Natural killer cell (primary cell): ENCODE data around the gene ZDHHC1. TPM values are rescaled to one million over a fixed set of nuclear protein-coding genes. Genes with fewer than 3 reads are reported as not detected.

Experiments used
- ATAC-seq, 3 donors: fragments of 150-1000 bp in 2 of 3; fragments of 200-7000 bp in 1 of 3; cut with Tn5 transposase; 1 replicate in 1 of 3; 2 replicates in 2 of 3; pipeline ENCODE4 v1.10.0; 2021; ENCODE audit warnings: mild to moderate bottlenecking in 2 of 3, moderate library complexity in 2 of 3
- DNase-seq, 2 donors: peaks; one replicate each; pipeline versions ENCODE4 v3.0.0 to v3.0.0-alpha.2; 2013 to 2021; ENCODE audit warnings: mixed read lengths in 1 of 2
- H3K27ac ChIP-seq: one replicate; pipeline ENCODE4 v1.5.1; 2013; ENCODE audit warnings: mild to moderate bottlenecking, low read length
- H3K27me3 ChIP-seq: one replicate; pipeline ENCODE4 v1.6.1; 2013; ENCODE audit warnings: low read length; ENCODE audit not compliant: control insufficient read depth, insufficient read depth
- H3K36me3 ChIP-seq: one replicate; pipeline ENCODE4 v1.6.1; 2013; ENCODE audit warnings: low read length; ENCODE audit not compliant: control insufficient read depth, insufficient read depth
- H3K4me1 ChIP-seq: one replicate; pipeline ENCODE4 v1.6.1; 2013; ENCODE audit warnings: low read length; ENCODE audit not compliant: control insufficient read depth, insufficient read depth
- H3K4me3 ChIP-seq: one replicate; pipeline ENCODE4 v1.5.1; 2013; ENCODE audit warnings: low read length
- H3K9me3 ChIP-seq: one replicate; pipeline ENCODE4 v1.6.1; 2013; ENCODE audit warnings: low read length; ENCODE audit not compliant: control insufficient read depth, insufficient read depth
- H3K27ac Mint-ChIP-seq, 2 donors: one replicate each; pipeline ENCODE4 v1.8.0; 2022; ENCODE audit warnings: mild to moderate bottlenecking in 2 of 2, mixed read lengths in 2 of 2, moderate library complexity in 1 of 2
- H3K27me3 Mint-ChIP-seq, 2 donors: one replicate each; pipeline ENCODE4 v1.8.0; 2022; ENCODE audit warnings: low read depth in 2 of 2, mixed read lengths in 2 of 2
- H3K36me3 Mint-ChIP-seq: one replicate; pipeline ENCODE4 v1.8.0; 2022; ENCODE audit warnings: mixed read lengths
- H3K4me1 Mint-ChIP-seq, 2 donors: one replicate each; pipeline ENCODE4 v1.8.0; 2022; ENCODE audit warnings: mixed read lengths in 2 of 2
- H3K4me3 Mint-ChIP-seq: one replicate; pipeline ENCODE4 v1.8.0; 2022; ENCODE audit warnings: mild to moderate bottlenecking, moderate library complexity, mixed read lengths
- H3K9me3 Mint-ChIP-seq, 2 donors: one replicate each; pipeline ENCODE4 v1.8.0; 2022; ENCODE audit warnings: mixed read lengths in 2 of 2
- CTCF ChIP-seq: fragments of 200-600 bp; IDR thresholded peaks from one replicate; pipeline ENCODE4 v1.8.0; 2022; ENCODE audit warnings: antibody characterized with exemption
- WGBS: methylation state at CpG from one replicate; pipeline ENCODE4 v1.1.7; 2013; ENCODE audit warnings: missing lambda C conversion rate; ENCODE audit not compliant: insufficient coverage; 5-methylcytosine and 5-hydroxymethylcytosine counted together
- intact Hi-C: fragments of 100-400 bp; cut with micrococcal nuclease; formaldehyde crosslinking; loops from one replicate; pipeline ENCODE4 v1.14.2; 2022
- total RNA-seq, 4 donors: library from RNA; stranded (reverse); fragments of 120-200 nt in 1 of 4; gene quantifications; one replicate each; pipeline versions ENCODE4 v1.2.3 to v1.2.4, GENCODE V29; 2013 to 2022

The ZDHHC1 gene
- total RNA-seq, 3 donors from 2014 or later (not counting 1 experiment from before 2014, with no cell fraction given): 0.88 to 2.5 (median 1.8) TPM

- Mint-ChIP-seq H3K4me1 (peaks cover 47 to 81% of the 10 kb centered on the region in 2 donors), H3K27ac (peak overlapping the region; percentile 18 to 27)
- intact Hi-C loops: no loop called here
These were observed 43.9 kb upstream of the ZDHHC1 start for GRCh38 chr16:67460168-67460567.

GRCh38 chr16:67459861-67460150 is 43.5 kb upstream of the ZDHHC1 start:
- intact Hi-C loops: no loop called here

More at GRCh38 chr16:67460168-67460567, 43.9 kb upstream of the ZDHHC1 start:
- Mint-ChIP-seq H3K4me3 (no peak overlapping the region), H3K9me3 (no peaks in the 10 kb centered on the region), H3K36me3 (no peaks in the 10 kb centered on the region), H3K27me3 (no peaks in the 10 kb centered on the region)
- Histone ChIP-seq H3K4me3 (no peak overlapping the region), H3K36me3 (peaks cover 19% of the 10 kb centered on the region), H3K27ac (no peak overlapping the region), H3K4me1 (peaks cover 22% of the 10 kb centered on the region), H3K27me3 (no peaks in the 10 kb centered on the region), H3K9me3 (no peaks in the 10 kb centered on the region)
- DNase-seq (no peak), ATAC-seq (no peak)
- WGBS: 97% methylated on average over 5 of the region's 5 CpGs
- no peak for TF ChIP-seq CTCF

GRCh38 chr16:67459066-67459860 is 43.0 kb upstream of the ZDHHC1 start:
- TF ChIP-seq CTCF: no peak
- Mint-ChIP-seq H3K4me3 (no peak overlapping the region), H3K9me3 (no peaks in the 10 kb centered on the region), H3K4me1 (peaks cover 53 to 83% of the 10 kb centered on the region in 2 donors), H3K36me3 (no peaks in the 10 kb centered on the region), H3K27me3 (no peaks in the 10 kb centered on the region), H3K27ac (peak overlapping the region; percentile 59 to 68)
- intact Hi-C loops: no loop called here
- no peak for DNase-seq
- Histone ChIP-seq H3K27me3 (no peaks in the 10 kb centered on the region), H3K4me1 (peaks cover 22% of the 10 kb centered on the region), H3K36me3 (peaks cover 19% of the 10 kb centered on the region), H3K9me3 (no peaks in the 10 kb centered on the region), H3K27ac (no peak overlapping the region), H3K4me3 (no peak overlapping the region)
- 87% methylated on average over 7 of the region's 7 CpGs for WGBS
- no peak for ATAC-seq

More at GRCh38 chr16:67459861-67460150, 43.5 kb upstream of the ZDHHC1 start:
- Histone ChIP-seq H3K4me3 (no peak overlapping the region), H3K36me3 (peaks cover 19% of the 10 kb centered on the region), H3K4me1 (peaks cover 22% of the 10 kb centered on the region), H3K9me3 (no peaks in the 10 kb centered on the region), H3K27me3 (no peaks in the 10 kb centered on the region), H3K27ac (no peak overlapping the region)
- DNase-seq (no peak), ATAC-seq (no peak)
- H3K27me3 Mint-ChIP-seq: no peaks in the 10 kb centered on the region
- 92% methylated on average over 3 of the region's 3 CpGs for WGBS
- H3K4me3 Mint-ChIP-seq: no peak overlapping the region
- no peak for TF ChIP-seq CTCF
- no peak overlapping the region for H3K27ac Mint-ChIP-seq
- H3K9me3 Mint-ChIP-seq: no peaks in the 10 kb centered on the region
- peaks cover 50 to 81% of the 10 kb centered on the region in 2 donors for H3K4me1 Mint-ChIP-seq
- H3K36me3 Mint-ChIP-seq: no peaks in the 10 kb centered on the region
